CD4-positive, alpha-beta T cell treated with Interleukin-12 subunit alpha and Interleukin-12 subunit beta, for 1 hour (primary cell): Measurements from ENCODE around the gene CEL.

ENCODE experiments used
- DNase-seq: peaks from one replicate; pipeline ENCODE4 v3.0.0-alpha.2; 2020

Gene CEL

DNA sequence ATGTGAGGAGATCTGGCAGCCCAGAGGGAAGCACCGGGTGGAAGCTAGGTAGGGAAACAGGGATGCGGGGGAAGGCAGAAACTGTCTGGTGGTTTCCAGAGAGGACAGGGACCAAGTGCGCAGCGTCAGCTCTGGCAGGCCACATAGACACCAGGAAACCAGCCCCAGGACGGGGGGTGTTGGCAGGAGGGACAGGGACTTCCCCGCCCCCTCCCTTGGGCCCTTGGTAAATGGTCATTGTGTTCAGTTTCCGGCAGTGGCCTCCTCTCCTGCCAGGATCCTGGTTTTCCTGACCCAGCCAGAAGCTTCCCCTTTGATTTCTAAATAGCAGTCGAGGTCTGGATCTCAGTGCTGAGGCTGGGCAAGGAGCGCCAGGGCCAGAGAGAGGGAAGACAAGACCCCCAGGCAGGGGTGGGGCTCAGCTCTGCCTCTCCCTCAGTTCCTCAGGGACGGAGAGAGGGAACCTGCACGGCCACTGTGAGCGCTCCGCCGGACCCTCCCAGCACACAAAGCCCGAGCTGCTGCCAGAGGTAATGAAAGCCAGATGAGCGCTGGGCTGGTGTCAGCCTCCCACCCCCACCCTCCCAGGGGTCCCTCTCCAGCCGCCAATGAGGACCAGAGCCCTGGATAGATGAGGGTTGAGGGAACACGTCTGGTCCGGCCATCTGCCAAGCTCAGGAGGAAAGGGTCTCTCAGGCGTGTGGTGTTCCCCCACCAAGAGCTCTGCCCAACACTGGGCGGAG is 57.5 kb downstream of the CEL start:
- DNase-seq, result no peak

- DNase-seq, result no peak
Measured at GRCh38 chr9:133119846-133120500, 58.2 kb downstream of the CEL start.

DNA sequence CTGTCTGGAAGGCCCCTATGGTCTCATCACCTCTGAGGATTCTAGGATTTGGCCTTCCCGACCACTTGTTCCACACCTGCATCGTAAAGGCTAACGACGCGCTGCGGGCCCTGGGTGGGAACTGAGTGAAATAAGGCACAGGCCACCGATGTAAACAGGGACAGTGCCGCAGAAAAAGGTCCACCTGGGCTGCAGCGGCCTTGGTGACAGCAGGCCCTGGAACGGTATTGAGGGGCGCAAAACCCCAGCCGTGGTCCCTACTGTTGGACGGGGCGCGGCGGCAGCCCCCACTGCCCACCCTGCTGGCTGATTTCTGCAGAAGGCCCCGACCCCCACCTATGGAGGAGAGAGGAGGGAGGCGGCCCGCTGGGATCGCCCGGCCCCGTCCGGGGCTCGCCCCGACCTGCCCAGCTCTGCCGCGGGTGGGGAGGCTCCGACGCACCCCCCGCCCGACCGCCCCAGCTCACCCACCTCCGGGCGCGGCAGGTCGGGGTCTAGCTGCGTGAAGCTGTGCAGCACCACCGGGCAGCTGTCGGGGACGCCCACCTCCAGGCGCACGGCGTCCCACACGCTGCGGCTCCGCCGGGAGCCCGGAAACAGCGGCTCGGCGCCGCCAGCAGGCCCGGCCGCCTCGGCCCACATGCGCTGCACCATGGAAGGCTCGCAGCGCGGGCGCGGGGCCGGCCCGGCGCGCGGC is 58.9 kb downstream of the CEL start:
- no peak for DNase-seq
